Lower leg skin (tissue), 4 donors: ENCODE data around the gene MMP19. TPM values are rescaled to one million over a fixed set of nuclear protein-coding genes. Genes with fewer than 3 reads are reported as not detected.
"Not testable (repeated sequence)": the region's sequence is repeated elsewhere in the genome, so short reads cannot be mapped to it uniquely, and the experiment has no call there.

Source experiments
- DNase-seq, 2 donors: peaks; one replicate each; pipeline ENCODE4 v3.0.0-alpha.2; 2019; ENCODE audit warnings: low spot score in 2 of 2
- H3K4me3 ChIP-seq: fragments of 200-600 bp; sonication (generic); 2 replicates; pipeline ENCODE4 v1.5.1; 2017; ENCODE audit warnings: mild to moderate bottlenecking, low read depth; ENCODE audit not compliant: poor library complexity, severe bottlenecking
- POLR2A ChIP-seq, 2 donors: fragments of 450-650 bp; IDR thresholded peaks; one replicate each; pipeline ENCODE4 v1.6.1; 2016 to 2017; ENCODE audit warnings: antibody characterized with exemption in 2 of 2, mild to moderate bottlenecking in 1 of 2, moderate library complexity in 1 of 2
- WGBS, 2 donors: methylation state at CpG; one replicate each; pipeline ENCODE4 v1.1.5; 2018; 5-methylcytosine and 5-hydroxymethylcytosine counted together
- intact Hi-C: fragments of 100-400 bp; cut with DNase I; formaldehyde crosslinking; loops from one replicate; pipeline ENCODE4 v1.15.0; 2023; ENCODE audit warnings: low total_unique reads
- total RNA-seq, 4 donors: library from RNA; depleted of rRNA; stranded (reverse); fragments of >200 nt; gene quantifications; one replicate each; pipeline ENCODE4 v1.1.0, GENCODE V29; 2016
- TF ChIP-seq, protein P1 (sequence below), 3 donors: fragments of 450-650 bp; IDR thresholded peaks; one replicate each; pipeline ENCODE4 v1.5.1; 2016; ENCODE audit warnings: antibody characterized with exemption in 3 of 3, mild to moderate bottlenecking in 3 of 3, moderate library complexity in 2 of 3

The MMP19 gene
- total RNA-seq, 4 donors from 2014 or later = 3.4 to 9.0 (median 5.1) TPM

DNA sequence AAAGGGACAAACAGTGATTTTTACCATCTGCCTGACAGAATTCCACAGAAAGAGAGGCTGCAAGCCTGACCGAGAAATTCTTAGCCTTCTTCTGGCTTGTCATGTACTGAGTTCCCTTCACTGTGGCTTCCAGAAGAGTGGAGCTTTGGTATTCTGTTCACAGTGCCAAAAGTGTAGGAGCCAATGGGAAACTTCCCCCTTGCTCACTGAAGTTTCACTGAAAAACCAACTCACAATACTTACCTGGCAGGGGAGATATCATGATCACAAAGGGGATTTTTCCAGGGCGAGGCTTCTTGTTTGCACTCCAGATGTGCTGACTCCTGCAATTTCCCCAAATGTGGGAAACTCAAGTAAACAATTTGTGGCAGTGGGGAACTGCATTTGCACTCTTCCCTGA lies 31.7 kb upstream of the MMP19 start:
- WGBS, 2 donors = 24 to 39% methylated on average over 2 of the region's 2 CpGs
- intact Hi-C loops = no loop called here
- DNase-seq = no peak
- no peak overlapping the region for H3K4me3 ChIP-seq
- no peak for TF ChIP-seq POLR2A (IDR thresholded peaks at IDR 0.05)
- TF ChIP-seq, protein P1, sequence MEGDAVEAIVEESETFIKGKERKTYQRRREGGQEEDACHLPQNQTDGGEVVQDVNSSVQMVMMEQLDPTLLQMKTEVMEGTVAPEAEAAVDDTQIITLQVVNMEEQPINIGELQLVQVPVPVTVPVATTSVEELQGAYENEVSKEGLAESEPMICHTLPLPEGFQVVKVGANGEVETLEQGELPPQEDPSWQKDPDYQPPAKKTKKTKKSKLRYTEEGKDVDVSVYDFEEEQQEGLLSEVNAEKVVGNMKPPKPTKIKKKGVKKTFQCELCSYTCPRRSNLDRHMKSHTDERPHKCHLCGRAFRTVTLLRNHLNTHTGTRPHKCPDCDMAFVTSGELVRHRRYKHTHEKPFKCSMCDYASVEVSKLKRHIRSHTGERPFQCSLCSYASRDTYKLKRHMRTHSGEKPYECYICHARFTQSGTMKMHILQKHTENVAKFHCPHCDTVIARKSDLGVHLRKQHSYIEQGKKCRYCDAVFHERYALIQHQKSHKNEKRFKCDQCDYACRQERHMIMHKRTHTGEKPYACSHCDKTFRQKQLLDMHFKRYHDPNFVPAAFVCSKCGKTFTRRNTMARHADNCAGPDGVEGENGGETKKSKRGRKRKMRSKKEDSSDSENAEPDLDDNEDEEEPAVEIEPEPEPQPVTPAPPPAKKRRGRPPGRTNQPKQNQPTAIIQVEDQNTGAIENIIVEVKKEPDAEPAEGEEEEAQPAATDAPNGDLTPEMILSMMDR (IDR thresholded peaks at IDR 0.05) = no peak

DNA sequence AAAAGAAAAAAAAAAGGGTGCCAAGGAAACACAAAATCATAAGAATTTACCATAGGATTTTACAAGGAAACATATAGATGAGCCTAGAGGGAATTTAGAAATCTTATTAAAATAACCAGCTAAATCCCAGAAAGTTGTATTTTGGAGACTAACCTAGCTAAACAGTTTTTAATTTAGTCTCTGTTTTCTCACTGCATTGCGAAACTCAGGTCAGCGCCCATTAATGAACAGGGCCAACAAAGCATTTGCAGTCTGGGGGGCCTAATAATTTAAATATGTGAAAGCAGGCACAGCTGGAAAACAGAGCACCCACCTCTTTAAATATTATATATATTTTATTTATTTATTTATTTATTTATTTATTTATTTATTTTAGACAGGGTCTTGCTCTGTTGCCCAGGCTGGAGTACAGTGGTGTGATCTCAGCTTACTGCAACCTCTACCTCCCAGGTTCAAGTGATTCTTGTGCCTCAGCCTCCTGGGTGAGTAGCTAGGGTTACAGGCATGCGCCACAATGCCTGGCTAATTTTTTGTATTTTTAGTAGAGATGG lies 23.8 kb upstream of the MMP19 start:
- DNase-seq, H3K4me3 ChIP-seq, intact Hi-C loops: not testable (repeated sequence)
- 81 to 97% methylated on average over 3 of the region's 3 CpGs for WGBS, 2 donors

DNA sequence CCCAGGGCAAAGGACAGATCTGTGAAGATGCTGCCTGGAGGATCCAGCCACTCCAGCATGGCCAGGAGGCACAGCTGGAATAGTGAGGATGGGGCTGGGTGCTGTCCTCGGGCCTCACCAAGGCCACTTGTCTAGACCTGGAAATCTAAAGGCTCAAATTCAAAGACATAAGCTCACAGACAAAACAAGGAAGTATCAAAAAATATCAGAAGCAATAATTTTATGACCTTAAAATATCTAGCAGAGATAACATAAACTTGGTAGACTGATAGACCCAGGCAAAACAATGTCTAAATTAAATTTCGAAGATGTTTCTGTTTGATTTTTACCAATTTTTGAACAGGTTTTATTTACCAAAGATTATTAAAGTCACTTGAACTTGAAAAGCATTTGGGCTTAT lies 22.6 kb upstream of the MMP19 start:
- no peak overlapping the region for H3K4me3 ChIP-seq
- no peak for DNase-seq
- intact Hi-C loops = no loop called here
- WGBS, 2 donors = 89 to 93% methylated on average over 2 of the region's 2 CpGs
- TF ChIP-seq, protein P1 (IDR thresholded peaks at IDR 0.05) = no peak
- no peak for TF ChIP-seq POLR2A (IDR thresholded peaks at IDR 0.05)

GRCh38 chr12:55862931-55863330 lies 20.2 kb upstream of the MMP19 start:
- WGBS, 2 donors = 91 to 96% methylated on average over 11 to 13 of the region's 13 CpGs
- H3K4me3 ChIP-seq, DNase-seq, intact Hi-C loops: not testable (repeated sequence)

DNA sequence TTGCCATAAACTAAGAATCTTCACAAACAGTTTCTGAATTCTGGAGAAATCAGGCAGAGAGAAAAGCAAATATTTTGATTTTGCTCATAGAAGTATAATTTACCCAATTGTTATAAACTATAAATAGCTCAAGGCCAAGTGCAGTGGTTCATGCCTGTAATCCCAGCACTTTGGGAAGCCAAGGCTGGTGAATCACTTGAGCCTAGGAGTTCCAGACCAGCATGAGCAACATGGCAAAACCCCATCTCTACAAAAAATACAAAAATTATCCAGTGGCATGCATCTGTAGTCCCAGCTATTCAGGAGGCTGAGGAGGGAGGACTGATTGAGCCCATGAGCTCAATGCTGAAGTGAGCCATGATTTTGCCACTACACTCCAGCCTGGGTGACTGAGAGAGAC lies 19.6 kb upstream of the MMP19 start:
- intact Hi-C loops = no loop called here
- TF ChIP-seq, protein P1 (IDR thresholded peaks at IDR 0.05) = no peak
- no peak for TF ChIP-seq POLR2A (IDR thresholded peaks at IDR 0.05)

GRCh38 chr12:55861871-55862270 lies 19.1 kb upstream of the MMP19 start:
- 85 to 91% methylated on average over 3 of the region's 3 CpGs for WGBS, 2 donors
- intact Hi-C loops = no loop called here
- TF ChIP-seq, protein P1 (IDR thresholded peaks at IDR 0.05) = no peak
- no peak for TF ChIP-seq POLR2A (IDR thresholded peaks at IDR 0.05)
- DNase-seq = no peak
- H3K4me3 ChIP-seq = no peak overlapping the region

More for the DNA sequence above, 19.6 kb upstream of the MMP19 start:
- H3K4me3 ChIP-seq = no peak overlapping the region
- DNase-seq = no peak

DNA sequence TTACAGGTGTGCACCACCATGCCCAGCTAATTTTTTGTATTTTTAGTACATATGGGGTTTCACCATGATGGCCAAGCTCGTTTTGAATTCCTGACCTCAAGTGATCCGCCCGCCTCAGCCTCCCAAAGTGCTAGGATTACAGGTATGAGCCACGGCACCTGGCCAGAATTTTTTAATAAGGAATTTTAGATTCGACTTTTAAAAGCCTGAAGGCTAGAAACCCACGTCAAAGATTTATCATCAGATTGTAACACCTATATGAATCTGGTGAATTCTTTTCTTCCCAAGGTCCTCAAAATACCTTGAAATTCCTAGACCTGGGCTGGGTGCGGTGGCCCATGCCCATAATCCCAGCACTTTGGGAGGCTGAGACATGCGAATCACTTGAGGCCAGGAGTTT lies 18.7 kb upstream of the MMP19 start:
- intact Hi-C loops = no loop called here
- H3K4me3 ChIP-seq = no peak overlapping the region
- no peak for DNase-seq
- TF ChIP-seq, protein P1 (IDR thresholded peaks at IDR 0.05) = no peak
- no peak for TF ChIP-seq POLR2A (IDR thresholded peaks at IDR 0.05)
- 86 to 91% methylated on average over 8 of the region's 8 CpGs for WGBS, 2 donors
